ENCODE results near the gene KCNJ16.

GRCh38 chr17:70184207-70184606 is 109.2 kb downstream of the KCNJ16 start:
- TF ChIP-seq EZH2 (IDR thresholded peaks at IDR 0.05; ENCODE audit: borderline replicate concordance, low read depth, low read length, poor library complexity, severe bottlenecking): no peak
- TF ChIP-seq, protein P1, sequence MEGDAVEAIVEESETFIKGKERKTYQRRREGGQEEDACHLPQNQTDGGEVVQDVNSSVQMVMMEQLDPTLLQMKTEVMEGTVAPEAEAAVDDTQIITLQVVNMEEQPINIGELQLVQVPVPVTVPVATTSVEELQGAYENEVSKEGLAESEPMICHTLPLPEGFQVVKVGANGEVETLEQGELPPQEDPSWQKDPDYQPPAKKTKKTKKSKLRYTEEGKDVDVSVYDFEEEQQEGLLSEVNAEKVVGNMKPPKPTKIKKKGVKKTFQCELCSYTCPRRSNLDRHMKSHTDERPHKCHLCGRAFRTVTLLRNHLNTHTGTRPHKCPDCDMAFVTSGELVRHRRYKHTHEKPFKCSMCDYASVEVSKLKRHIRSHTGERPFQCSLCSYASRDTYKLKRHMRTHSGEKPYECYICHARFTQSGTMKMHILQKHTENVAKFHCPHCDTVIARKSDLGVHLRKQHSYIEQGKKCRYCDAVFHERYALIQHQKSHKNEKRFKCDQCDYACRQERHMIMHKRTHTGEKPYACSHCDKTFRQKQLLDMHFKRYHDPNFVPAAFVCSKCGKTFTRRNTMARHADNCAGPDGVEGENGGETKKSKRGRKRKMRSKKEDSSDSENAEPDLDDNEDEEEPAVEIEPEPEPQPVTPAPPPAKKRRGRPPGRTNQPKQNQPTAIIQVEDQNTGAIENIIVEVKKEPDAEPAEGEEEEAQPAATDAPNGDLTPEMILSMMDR (conservative IDR thresholded peaks at IDR 0.05; ENCODE audit: low read depth, low read length): no peak

All from A673 (cell line).